NCI-H1436 (cell line): ENCODE results near the gene ADK.
"Not testable (repeated sequence)": the region's sequence is repeated elsewhere in the genome, so short reads cannot be mapped to it uniquely, and the experiment has no call there.

Experiments used
- DNase-seq: peaks from one replicate; lab custom pipeline; 2025; lab: John Stamatoyannopoulos, UW

ADK gene

GRCh38 chr10:74150990-74151878 lies at the start of gene ADK:
Gene ADK, plus strand, starts transcription at chr10:74151221. Its CDS starts 58 bp downstream, at chr10:74151279.
- DNase-seq = peak; percentile 99

DNA sequence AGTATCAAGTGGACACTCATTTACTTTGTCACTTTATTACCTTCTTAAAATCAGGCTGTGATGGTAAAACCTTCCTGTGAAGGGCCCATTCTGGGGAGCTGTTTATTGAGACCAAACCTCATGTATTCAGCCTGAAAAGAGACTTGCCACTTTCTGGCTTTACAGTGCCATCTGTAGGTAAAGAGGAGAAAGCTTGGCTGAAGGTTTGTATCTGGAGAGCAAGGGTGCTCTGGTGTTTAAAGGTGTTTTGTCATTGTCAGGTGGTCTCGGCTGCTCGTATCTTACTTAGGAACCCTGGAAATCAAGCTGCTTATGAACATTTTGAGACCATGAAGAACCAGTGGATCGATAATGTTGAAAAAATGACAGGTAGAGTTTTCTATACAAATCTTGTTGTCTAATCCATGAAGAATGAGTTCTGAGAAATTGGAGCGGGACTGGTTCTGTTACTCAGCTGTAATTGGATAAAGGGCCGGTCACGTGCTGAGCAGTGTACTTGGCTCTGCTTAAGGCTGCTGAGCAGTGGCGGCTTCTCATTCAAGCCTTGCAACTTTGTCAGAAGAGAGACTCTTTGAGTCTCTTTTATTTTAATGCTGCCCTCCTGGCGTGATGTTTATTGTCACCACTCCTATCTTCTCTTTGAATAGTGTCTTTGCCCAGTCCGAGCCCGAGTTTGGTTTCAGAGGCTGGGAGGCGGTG lies 47.3 kb upstream of the ADK start:
- peak; percentile 1 for DNase-seq

DNA sequence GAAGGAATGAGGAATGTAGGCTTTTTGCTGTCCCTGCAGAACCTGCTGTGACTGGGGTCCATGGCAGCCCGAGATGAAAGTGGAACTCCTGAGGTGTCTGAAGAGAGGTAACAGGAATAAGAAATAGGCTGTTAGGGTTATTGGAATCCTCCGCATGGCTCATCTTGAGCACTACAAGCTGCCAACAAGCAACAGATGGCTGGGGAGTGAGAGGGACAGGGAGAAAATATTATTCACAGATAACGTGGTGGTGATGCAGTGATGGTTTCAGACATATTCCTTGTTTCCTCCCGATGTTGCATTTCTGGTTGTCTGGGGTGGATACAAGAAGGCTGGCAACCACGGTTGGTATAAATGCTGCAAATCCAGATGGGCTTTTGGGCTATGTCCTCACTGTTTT lies 46.5 kb upstream of the ADK start:
- DNase-seq = no peak

DNA sequence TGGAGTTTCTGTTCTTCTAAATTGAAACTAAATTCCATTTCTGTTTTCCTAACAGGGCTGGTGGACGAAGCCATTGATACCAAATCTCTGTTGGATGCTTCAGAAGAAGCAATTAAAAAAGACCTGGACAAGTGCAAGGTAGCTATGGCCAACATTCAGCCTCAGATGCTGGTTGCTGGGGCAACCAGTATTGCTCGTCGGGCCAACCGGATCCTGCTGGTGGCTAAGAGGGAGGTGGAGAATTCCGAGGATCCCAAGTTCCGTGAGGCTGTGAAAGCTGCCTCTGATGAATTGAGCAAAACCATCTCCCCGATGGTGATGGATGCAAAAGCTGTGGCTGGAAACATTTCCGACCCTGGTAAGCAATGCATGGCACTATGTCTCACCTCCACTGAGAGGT lies 46.0 kb upstream of the ADK start:
- DNase-seq = no peak

- DNase-seq = no peak
These were observed 43.6 kb upstream of the ADK start for GRCh38 chr10:74107391-74107790.

DNA sequence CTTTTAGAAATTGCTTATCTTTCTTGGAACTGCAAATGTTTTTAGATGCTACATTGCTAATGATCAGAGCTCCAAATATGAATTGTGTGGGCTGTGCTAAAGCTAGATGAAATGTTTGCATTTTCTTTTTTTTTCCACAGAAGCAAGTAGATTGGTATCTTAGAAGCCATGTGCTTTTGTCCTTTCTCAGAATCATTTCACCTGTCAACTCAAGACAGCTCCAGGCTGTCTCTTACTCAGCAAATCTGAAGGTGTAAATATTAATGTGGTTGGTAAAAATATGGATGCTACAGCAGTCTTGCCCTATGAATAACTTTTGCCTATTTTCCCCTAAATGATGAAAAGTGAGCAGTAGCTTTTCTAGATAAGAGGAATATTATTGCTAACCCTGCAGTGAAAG lies 41.6 kb upstream of the ADK start:
- DNase-seq = no peak

DNA sequence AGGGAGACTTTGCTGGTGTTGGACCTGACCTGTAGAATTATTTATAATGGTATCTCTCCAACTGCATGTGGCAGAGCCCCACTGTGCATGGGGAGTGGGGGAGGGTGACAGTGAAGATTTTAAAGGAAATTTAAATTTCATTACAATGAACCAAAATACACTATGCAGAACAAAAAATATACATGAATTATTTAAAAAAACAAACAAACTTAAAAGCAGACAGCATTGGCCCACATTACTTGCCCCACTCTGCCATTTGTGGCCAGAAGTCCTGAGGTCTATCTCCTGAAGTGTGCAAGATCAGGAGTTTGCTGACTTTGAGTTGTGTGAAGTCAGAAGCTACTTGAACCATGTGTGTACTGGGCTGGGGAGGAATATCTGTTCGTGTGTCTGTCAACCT lies 40.9 kb upstream of the ADK start:
- DNase-seq = no peak

DNA sequence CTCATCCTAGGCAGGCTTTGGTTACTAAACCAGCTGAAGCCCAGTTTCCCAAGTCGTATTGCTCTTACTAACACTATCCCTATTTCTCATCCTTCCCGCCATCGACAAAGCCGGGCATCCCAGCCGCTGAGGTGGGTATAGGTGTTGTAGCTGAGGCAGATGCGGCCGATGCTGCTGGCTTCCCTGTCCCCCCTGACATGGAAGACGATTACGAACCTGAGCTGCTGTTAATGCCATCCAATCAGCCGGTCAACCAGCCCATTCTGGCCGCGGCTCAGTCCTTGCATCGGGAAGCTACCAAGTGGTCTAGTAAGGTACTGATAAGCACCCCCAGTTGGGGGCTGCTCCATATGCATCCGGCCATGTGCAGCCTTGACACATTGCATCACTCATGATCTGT lies 39.2 kb upstream of the ADK start:
- no peak for DNase-seq

- no peak for DNase-seq
These were observed 37.5 kb upstream of the ADK start for GRCh38 chr10:74113546-74113945.

DNA sequence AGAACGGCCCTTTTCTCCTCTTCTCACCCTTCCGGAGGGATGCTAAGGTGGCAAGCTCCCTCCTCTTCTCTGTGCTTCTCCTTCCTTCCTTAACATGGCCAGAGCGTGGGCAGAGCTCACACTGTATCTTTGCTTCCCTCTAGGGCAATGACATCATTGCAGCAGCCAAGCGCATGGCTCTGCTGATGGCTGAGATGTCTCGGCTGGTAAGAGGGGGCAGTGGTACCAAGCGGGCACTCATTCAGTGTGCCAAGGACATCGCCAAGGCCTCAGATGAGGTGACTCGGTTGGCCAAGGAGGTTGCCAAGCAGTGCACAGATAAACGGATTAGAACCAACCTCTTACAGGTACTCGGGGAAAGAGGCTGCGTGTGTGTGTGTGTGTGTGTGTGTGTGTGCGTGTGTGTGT lies 37.0 kb upstream of the ADK start:
- DNase-seq = no peak

- DNase-seq = no peak
These were observed 33.3 kb upstream of the ADK start for GRCh38 chr10:74117738-74118137.

- no peak for DNase-seq
These were observed 32.2 kb upstream of the ADK start for GRCh38 chr10:74118804-74119203.

GRCh38 chr10:74120911-74121310 lies 30.1 kb upstream of the ADK start:
- DNase-seq = no peak

DNA sequence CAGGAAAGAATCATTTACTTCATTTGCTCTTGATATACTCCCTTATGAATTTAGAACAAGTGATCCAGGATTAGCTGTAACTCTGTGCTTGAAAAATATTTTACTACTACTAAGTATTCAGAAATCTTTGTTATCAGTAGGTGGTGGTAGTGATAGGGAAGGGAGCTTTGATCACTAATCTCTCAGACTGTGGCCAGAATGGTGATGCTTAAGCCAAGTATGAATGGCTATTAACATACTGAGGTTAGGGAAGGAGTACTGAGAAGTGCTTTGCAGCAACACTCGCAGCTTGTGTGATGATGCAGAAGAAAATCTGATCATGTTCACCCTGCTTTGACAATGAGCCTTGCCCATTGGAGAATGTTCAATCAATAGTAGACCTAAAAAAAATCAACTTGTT lies 29.7 kb upstream of the ADK start:
- DNase-seq = no peak

GRCh38 chr10:74122060-74122459 lies 29.0 kb upstream of the ADK start:
- DNase-seq = no peak

DNA sequence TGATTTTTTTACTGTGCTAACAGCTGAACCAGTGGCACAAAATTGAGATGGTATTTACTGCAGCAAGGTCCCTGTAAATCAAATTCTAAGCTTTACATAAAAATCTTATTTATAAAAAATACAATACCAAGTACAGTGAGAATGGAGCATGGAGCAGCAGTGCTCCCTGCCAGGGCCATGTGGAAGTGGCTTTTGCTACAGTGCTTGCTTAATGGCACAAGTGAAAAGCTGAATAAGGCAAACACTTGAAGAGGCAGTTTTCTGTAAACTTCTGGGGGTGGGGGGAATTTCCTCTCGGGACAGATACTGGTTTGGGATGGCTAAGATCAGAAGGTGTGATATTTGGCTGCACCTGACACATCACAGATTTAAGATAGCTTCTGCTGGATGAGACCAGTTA lies 27.9 kb upstream of the ADK start:
- no peak for DNase-seq

DNA sequence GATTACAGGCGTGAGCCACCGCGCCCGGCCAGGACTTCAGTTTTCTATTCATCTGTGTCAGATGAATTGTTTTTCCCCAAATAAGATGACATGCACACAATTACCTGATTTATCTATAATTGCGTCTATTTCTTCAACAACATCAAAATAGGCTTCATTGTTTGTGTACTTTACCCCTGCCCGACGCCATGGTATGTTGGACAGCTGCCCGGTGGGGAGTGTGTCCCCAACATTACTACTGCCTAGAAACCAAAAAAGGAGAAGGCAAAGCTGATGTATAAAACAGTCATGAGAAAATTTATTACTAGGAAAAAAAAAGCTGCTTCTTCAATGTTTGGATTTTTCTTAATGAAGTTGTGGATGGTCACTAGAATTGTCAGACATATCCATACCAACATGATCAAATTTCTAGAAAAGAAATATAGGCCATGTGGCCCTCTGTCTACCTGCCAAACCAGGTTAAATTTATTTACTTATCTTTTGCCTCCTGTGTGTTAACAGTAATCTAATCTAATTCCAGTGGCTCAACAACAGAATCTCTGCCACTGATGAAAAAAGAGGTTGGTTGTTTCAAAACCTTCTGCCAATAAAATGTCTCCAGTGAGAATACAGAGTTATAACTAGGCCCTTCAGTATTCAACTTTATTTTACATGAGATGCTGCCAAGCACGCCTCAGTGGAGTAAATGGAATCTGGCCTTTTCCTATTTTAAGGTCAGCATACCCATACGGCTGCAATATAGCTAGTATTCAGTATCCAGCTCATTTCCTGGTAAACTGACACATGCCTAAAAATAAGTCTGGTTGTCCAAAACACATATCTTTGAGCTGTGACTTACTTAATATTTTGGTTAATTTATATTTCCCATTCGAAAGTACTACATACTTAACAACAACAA lies 16.8 kb upstream of the ADK start:
- DNase-seq = no peak

GRCh38 chr10:74135452-74135851 lies 15.6 kb upstream of the ADK start:
- DNase-seq = no peak

GRCh38 chr10:74137992-74138391 lies 13.0 kb upstream of the ADK start:
- DNase-seq = no peak

GRCh38 chr10:74138596-74138995 lies 12.4 kb upstream of the ADK start:
- not testable (repeated sequence) for DNase-seq

DNA sequence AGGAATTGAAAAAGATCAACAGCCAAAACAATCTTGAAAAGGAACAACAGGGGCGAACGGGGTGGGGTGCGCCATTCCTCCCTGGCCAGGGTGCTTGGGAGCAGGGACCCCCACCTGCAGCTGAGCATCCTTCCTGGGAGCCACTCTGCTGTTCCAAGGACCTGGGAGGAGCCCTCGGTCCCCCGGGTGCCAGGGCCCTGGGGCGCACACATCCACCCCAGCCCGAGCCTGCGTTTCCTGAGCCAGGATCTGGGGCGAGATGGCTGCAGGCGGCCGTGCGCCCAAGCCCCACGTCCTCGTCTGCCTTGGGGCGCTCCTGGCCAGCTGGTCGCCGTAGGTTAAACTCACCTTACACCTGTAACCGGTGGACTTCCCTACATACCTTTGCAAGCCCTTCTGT lies 11.0 kb upstream of the ADK start:
- DNase-seq = no peak

GRCh38 chr10:74140553-74140952 lies 10.5 kb upstream of the ADK start:
- no peak for DNase-seq
